ENCODE data around the gene PRKCSH.

Gene PRKCSH

DNA sequence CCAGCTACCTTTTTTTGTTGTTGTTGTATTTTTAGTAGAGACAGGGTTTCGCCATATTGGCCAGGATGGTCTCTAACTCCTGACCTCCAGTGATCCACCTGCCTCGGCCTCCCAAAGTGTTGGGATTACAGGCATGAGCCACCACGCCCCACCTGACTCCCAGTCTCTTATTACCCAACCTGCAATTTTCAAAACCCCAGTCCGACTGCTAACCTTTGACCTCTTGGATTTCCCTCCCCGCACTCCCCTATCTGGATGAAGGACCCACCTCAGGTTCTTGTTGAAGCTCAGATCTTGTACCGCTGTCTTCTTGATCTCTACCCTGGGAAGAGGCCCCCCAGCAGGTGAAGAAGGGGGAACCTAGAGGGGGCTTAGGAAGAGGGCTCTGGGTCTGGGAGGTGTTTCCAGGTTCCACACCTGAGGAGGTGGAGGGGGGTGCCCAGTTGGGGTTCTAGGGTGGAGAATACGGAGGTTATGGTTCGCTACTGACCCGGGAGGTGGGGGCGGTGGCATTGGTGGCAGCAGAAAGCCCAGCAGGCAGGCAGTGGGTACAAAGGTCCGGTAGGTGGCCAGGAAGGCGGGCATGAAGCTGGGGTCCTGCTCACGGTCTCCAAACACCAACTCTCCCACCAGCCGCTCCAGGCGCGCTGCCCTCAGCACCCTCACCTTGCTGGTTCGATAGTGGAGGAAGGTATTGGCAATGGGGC is 18.9 kb upstream of the PRKCSH start:
- TF ChIP-seq ZFX (IDR thresholded peaks at IDR 0.05; ENCODE audit: borderline replicate concordance) (no peak), CTCF (IDR thresholded peaks at IDR 0.05) (no peak)

GRCh38 chr19:11418094-11418548 is 17.3 kb upstream of the PRKCSH start:
- H3K27ac ChIP-seq: peak overlapping the region; percentile 82

More for the DNA sequence above, 18.9 kb upstream of the PRKCSH start:
- H3K27ac ChIP-seq: no peak overlapping the region

DNA sequence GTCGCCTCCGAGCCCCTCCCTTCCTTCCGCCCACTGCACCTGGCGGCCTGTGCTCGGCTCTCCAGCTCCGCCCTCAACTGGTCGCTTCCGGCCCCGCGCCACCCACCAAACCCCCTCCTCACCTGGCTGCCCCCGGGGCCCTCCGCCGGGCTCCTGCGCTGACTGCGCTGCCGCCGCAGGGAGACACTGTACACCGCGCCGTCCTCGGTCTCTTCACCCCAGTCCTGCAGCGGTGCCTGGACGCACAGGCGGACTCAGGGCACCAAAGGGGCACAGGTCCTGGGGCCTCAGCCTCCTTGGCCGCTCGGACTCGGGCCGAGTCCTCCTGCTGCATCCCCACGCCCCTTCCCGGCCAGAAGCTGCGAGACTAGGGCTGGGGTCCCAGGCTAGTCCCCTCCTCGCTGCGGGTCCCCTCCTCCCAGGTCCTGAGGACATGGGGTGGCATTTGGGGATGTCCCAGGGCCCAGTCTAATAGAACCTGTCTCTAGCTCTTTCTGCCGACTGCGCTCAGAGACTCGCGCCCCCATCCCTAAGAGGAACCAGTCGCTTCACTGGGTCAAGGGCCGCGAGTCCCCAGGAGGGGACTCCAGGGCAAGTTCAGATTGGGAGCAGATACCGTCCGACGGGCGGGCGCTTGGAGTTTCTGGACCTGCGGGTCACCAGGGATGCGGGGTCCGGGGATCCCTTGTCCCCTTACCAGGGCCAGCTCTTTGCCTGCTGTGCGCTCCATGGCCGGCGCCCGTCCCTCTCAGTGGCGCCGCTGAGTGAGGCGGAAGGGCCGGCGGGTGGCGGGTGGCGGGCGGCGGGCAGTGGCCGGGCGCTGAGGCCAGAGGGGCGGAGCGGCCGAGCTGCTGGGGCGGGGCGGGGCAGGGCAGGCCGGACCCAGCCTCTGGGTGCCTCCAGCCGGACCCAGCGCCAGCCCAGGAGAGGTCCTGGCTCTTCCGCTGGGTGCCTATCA is 16.6 kb upstream of the PRKCSH start, which contains the start of gene RGL3:
Gene RGL3 (minus strand): TSS at position 766 of the 958 bp plus-strand sequence. CDS start 36 bp downstream, at position 730.
- TF ChIP-seq ZFX (IDR thresholded peaks at IDR 0.05; ENCODE audit: borderline replicate concordance) (no peak), CTCF (IDR thresholded peaks at IDR 0.05) (no peak)
- H3K27ac ChIP-seq: peak within 1 kb of the TSS; percentile 82

More at GRCh38 chr19:11418094-11418548, 17.3 kb upstream of the PRKCSH start:
- TF ChIP-seq ZFX (IDR thresholded peaks at IDR 0.05; ENCODE audit: borderline replicate concordance) (no peak), CTCF (IDR thresholded peaks at IDR 0.05) (no peak)

DNA sequence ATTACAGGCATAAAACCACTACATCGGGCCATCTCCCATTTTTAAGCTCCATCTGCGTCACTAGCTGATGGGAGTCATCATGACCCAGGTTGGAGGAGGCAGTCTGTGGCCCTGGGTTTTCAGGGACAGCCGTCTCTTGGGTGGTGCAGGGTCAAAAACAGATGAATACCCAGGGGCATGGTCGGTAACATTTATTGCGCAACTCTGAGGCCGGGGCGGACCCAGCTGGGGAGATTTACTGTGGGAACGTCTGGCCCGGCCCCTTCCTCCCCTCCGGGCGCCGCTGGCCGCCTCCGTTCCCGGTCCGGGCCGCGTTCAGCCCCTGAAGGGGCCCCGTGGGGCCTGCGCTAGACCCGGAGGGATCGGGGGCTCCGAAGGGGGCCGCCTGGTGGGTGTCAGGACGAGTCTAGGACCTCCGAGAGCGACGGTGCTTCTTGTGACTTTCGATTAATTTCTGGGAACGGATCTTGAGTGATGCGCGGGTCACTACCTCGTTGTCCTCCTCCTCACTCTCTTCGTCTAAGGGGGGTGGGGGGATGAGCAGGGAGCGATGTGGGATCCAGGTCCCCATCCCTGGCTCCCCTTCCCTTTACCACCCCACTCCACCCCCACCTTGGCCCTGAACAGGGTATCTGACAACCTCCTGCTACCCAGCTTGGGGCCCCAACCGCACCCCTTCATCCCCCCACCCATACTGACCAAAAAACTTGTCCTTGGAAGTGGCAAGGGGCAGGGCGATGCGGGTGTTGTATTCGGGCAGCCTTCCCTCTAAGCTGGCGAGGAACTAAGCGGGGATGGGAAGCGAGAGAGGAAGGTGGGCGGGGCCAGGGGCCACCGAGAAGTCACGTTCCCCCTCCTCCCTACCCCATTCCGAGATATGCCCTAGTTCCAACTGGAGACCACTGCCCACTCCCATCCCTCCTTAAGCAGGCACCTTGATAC is 14.7 kb upstream of the PRKCSH start:
- H3K27ac ChIP-seq: peak overlapping the region; percentile 79
- TF ChIP-seq CTCF (IDR thresholded peaks at IDR 0.05): no peak
- no peak for TF ChIP-seq ZFX (IDR thresholded peaks at IDR 0.05; ENCODE audit: borderline replicate concordance)

DNA sequence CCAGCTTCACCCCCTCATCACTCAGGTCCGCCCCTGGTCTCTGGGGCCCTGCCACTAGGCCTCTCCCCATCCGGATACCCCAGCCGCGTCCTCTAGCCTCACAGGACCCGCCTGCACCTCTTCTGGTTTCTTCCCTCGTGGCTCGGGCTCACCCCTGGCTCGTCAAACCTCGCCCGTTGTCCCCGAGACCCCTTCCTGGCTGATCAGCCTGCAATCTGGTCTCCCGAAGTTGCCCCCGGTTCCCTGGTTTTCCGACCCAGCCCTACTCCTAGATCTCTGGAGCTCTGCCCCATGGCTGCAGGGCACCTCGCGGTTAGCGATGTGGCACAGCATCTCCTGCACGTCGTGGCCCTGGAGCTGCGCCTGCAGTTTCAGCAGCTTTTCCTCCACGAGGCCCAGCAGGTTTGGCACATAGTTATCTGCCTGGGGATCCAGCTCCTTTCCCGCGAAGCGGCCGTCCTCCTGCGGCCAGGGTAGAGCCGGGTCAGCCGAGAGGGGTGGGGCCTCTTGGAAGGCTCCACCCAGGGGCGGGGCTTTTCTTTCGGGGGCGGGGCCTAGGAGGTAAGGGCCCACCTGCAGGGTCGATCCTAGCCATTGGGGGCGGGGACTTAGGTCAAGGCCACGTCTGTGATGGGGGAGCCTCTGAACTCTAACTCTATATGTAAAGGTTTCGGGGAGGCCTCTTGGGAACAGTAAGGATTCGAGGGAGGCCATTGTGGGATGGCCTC is 13.9 kb upstream of the PRKCSH start:
- TF ChIP-seq CTCF (IDR thresholded peaks at IDR 0.05): no peak
- peak overlapping the region; percentile 79 for H3K27ac ChIP-seq

Measured in 22Rv1 (cell line).